GM23338 (cell line): ENCODE results near the gene LRCH2. TPM values are rescaled to one million over a fixed set of nuclear protein-coding genes. Genes with fewer than 3 reads are reported as not detected.

ENCODE experiments used
- ATAC-seq: fragments of 200-7000 bp; cut with Tn5 transposase; 3 replicates; pipeline ENCODE4 v1.9.1; 2020
- DNase-seq: peaks from one replicate; pipeline ENCODE4 v3.0.0-alpha.2; 2015; ENCODE audit warnings: low spot score
- H2AFZ ChIP-seq: fragments of 200-600 bp; sonication (generic); 2 replicates; pipeline ENCODE4 v1.8.0; 2016; ENCODE audit warnings: antibody characterized with exemption, mild to moderate bottlenecking, moderate library complexity
- H3F3A ChIP-seq: fragments of 200-600 bp; sonication (generic); replicated peaks from 2 replicates; pipeline ENCODE4 v1.8.0; 2017; ENCODE audit warnings: antibody characterized with exemption, mixed run types, low read depth
- H3K27ac ChIP-seq: fragments of 200-600 bp; sonication (generic); 2 replicates; pipeline ENCODE4 v1.6.1; 2016; ENCODE audit warnings: low read depth
- H3K27me3 ChIP-seq: fragments of 200-600 bp; sonication (generic); 2 replicates; pipeline ENCODE4 v1.8.0; 2016; ENCODE audit warnings: mild to moderate bottlenecking, mixed run types, moderate library complexity; ENCODE audit not compliant: insufficient read depth
- H3K36me3 ChIP-seq: fragments of 200-600 bp; sonication (generic); 2 replicates; pipeline ENCODE4 v1.8.0; 2016; ENCODE audit warnings: mild to moderate bottlenecking; ENCODE audit not compliant: insufficient read depth
- H3K4me1 ChIP-seq: fragments of 200-600 bp; sonication (generic); 2 replicates; pipeline ENCODE4 v1.8.0; 2016; ENCODE audit warnings: mild to moderate bottlenecking, moderate library complexity; ENCODE audit not compliant: insufficient read depth
- H3K4me2 ChIP-seq: fragments of 200-600 bp; sonication (generic); 2 replicates; pipeline ENCODE4 v1.7.1; 2017; ENCODE audit warnings: mixed run types
- H3K4me3 ChIP-seq: fragments of 200-600 bp; sonication (generic); 2 replicates; pipeline ENCODE4 v1.6.1; 2016; ENCODE audit warnings: mixed run types
- H3K79me2 ChIP-seq: fragments of 200-600 bp; sonication (generic); replicated peaks from 2 replicates; pipeline ENCODE4 v1.8.0; 2017; ENCODE audit warnings: mild to moderate bottlenecking; ENCODE audit not compliant: insufficient read depth
- H3K9me2 ChIP-seq: fragments of 200-600 bp; sonication (generic); 2 replicates; pipeline ENCODE4 v1.8.0; 2017; ENCODE audit not compliant: insufficient read depth
- H4K20me1 ChIP-seq: fragments of 200-600 bp; sonication (generic); replicated peaks from 2 replicates; pipeline ENCODE4 v1.8.0; 2017; ENCODE audit warnings: mild to moderate bottlenecking; ENCODE audit not compliant: insufficient read depth
- H3K27ac Mint-ChIP-seq: 2 replicates; pipeline ENCODE4 v1.8.0; 2020; ENCODE audit warnings: inconsistent platforms, mild to moderate bottlenecking, moderate library complexity, mixed read lengths
- H3K27me3 Mint-ChIP-seq: 3 replicates; pipeline ENCODE4 v1.8.0; 2022; ENCODE audit warnings: low read depth, mild to moderate bottlenecking, moderate library complexity, mixed read lengths, inconsistent platforms; ENCODE audit not compliant: insufficient read depth, poor library complexity
- H3K36me3 Mint-ChIP-seq: 3 replicates; pipeline ENCODE4 v1.8.0; 2021; ENCODE audit warnings: low read depth, mild to moderate bottlenecking, inconsistent platforms, moderate library complexity, mixed read lengths
- H3K4me1 Mint-ChIP-seq: 3 replicates; pipeline ENCODE4 v1.8.0; 2020; ENCODE audit warnings: mild to moderate bottlenecking, inconsistent platforms, mixed read lengths
- H3K4me3 Mint-ChIP-seq: 3 replicates; pipeline ENCODE4 v1.8.0; 2021; ENCODE audit warnings: moderate library complexity, mild to moderate bottlenecking, inconsistent platforms, mixed read lengths
- H3K9me3 Mint-ChIP-seq: 3 replicates; pipeline ENCODE4 v1.8.0; 2020; ENCODE audit warnings: moderate library complexity, mild to moderate bottlenecking, inconsistent platforms, mixed read lengths
- CREB1 ChIP-seq: fragments of 250-450 bp; sonication (Bioruptor Pico); IDR thresholded peaks from 2 replicates; pipeline ENCODE4 v1.5.0; 2020; ENCODE audit warnings: low read depth, mild to moderate bottlenecking, moderate library complexity
- ETS1 ChIP-seq: IDR thresholded peaks from 2 replicates; pipeline ENCODE4 v1.6.1; 2016; ENCODE audit warnings: antibody characterized with exemption
- JUNB ChIP-seq: IDR thresholded peaks from one replicate; pipeline ENCODE4 v1.6.1; 2016; ENCODE audit warnings: antibody characterized with exemption; ENCODE audit not compliant: unreplicated experiment
- POLR2AphosphoS5 ChIP-seq: IDR thresholded peaks from 2 replicates; pipeline ENCODE4 v1.6.1; 2016; ENCODE audit warnings: antibody characterized with exemption, low read depth
- ZNF114 ChIP-seq: fragments of 250-450 bp; sonication (Bioruptor Pico); IDR thresholded peaks from 2 replicates; pipeline ENCODE4 v1.5.0; 2020; ENCODE audit warnings: mild to moderate bottlenecking, moderate library complexity
- ZNF462 ChIP-seq: fragments of 250-450 bp; sonication (Bioruptor Pico); IDR thresholded peaks from 2 replicates; pipeline ENCODE4 v1.5.0; 2020; ENCODE audit warnings: mild to moderate bottlenecking, moderate library complexity
- polyA plus RNA-seq: library from polyadenylated mRNA; unstranded; fragments of >200 nt; fragmentation: Nextera tagmentation; extraction: Ambion mirVana; gene quantifications from 2 replicates; pipeline ENCODE4 v1.2.1, GENCODE V29; 2016
- total RNA-seq: library from RNA; depleted of rRNA; stranded (reverse); fragments of >200 nt; shearing (Covaris generic); gene quantifications from 2 replicates; pipeline ENCODE4 v1.2.3, GENCODE V29; 2014

Gene LRCH2
- total and polyA plus RNA-seq, 2 experiments from 2014 or later, result 2.5 to 8.6 TPM

DNA sequence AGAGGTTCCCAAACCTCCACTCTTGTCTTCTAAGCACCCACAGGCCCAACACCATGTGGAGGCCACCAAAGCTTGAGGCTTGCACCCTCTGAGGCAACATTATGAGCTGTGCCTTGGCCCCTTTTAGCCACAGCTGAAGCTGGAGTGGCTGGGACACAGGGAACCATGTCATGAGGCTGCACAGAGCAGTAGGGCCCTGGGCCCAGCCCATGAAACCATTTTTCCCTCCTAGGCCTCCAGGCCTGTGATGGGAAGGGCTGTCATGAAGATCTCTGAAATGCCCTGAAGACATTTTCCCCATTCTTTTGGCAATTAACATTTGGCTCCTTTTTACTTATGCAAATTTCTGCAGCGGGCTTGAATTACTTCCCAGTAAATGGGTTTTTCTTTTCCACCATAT, 29.9 kb downstream of the LRCH2 start (continued):
- no peak for TF ChIP-seq ZNF462 (CRISPR knock-in tag)

- no peak overlapping the region for H2AFZ ChIP-seq
- no peak overlapping the region for H3K27ac ChIP-seq
- peaks cover 3% of the 10 kb centered on the region; the same call in 2 of the 3 replicates for H3K9me3 Mint-ChIP-seq
- ATAC-seq (no peak), DNase-seq (no peak)
- H3K9me2 ChIP-seq, result no peaks in the 10 kb centered on the region
- no peaks in the 10 kb centered on the region for H3F3A ChIP-seq
- H3K27ac Mint-ChIP-seq, result no peak overlapping the region
- peaks cover 14% of the 10 kb centered on the region for H3K36me3 Mint-ChIP-seq
- H3K4me1 Mint-ChIP-seq, result no peaks in the 10 kb centered on the region
- no peaks in the 10 kb centered on the region for H4K20me1 ChIP-seq
- H3K4me3 Mint-ChIP-seq, result no peak overlapping the region
- no peaks in the 10 kb centered on the region for H3K36me3 ChIP-seq
- no peaks in the 10 kb centered on the region for H3K4me1 ChIP-seq
- H3K4me2 ChIP-seq, result no peak overlapping the region
- H3K79me2 ChIP-seq, result no peaks in the 10 kb centered on the region
- H3K27me3 Mint-ChIP-seq, result peaks cover 4% of the 10 kb centered on the region
- no peak overlapping the region for H3K4me3 ChIP-seq
- no peaks in the 10 kb centered on the region for H3K27me3 ChIP-seq
- TF ChIP-seq ZNF462 (CRISPR knock-in tag) (no peak), CREB1 (no peak), ETS1 (no peak), JUNB (no peak), ZNF114 (CRISPR knock-in tag) (no peak), POLR2AphosphoS5 (no peak)
Measured at GRCh38 chrX:115192244-115192700, 41.6 kb downstream of the LRCH2 start.
